Fibroblast of peridontal ligament (primary cell): ENCODE measurements around the gene FNDC7.
"Not testable (repeated sequence)": the region's sequence is repeated elsewhere in the genome, so short reads cannot be mapped to it uniquely, and the experiment has no call there.

Experiments used
- DNase-seq: peaks from one replicate; pipeline ENCODE4 v3.0.0-alpha.2; 2010; ENCODE audit errors: extremely low read depth

The FNDC7 gene

GRCh38 chr1:108699375-108700332 lies 13.1 kb upstream of the FNDC7 start:
- DNase-seq = no peak

DNA sequence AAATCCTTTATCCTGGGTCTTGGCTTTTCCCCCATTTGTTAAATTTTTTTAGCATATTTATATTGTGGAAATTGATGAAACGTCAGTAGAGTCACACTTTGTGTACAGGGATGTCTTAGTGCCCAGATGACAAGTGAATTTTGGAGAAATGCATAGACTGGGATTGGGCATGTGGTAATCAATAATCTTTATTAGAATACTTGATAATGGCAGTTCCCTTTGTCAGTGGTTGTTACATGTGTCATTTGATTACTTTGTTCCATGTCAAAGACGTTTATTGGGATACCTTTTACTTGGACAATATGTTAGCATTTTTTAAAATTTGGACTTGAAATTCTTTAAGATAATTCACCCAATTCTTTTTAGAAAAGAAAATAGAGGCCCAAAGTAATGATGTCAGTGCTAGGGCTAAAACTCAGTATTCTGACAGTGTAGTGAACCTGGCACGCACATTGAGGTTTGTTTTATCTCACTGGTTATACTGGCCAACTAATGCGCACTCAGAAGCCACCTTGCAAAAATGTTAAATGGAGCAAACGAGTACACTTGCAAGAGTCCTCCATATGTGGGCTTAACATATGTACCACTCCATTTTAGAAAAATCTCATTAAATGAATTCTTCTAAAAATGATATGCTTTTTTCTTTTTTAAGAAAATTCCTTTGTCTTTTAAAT lies 11.4 kb upstream of the FNDC7 start:
- DNase-seq = no peak

GRCh38 chr1:108702109-108702508 lies 10.6 kb upstream of the FNDC7 start:
- not testable (repeated sequence) for DNase-seq

DNA sequence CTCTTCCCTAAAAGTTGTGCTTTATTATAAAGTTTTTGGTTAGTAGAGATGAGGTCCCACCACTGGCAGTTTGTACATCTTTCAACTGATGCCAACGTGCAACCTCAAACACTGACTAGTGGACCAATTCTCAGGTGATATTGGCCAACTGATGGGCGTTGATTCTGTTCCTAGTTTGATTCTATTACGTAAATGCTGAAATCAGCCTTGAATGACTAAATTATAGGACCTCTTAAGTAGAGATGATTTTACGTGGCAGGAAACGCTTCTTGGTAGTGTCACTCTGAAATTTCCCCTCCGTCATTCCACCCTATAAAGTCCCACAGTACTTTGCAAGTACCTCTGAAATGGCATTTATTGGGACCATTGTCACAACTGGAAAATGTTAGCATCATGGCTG lies 8.8 kb upstream of the FNDC7 start:
- peak; percentile 29 for DNase-seq

DNA sequence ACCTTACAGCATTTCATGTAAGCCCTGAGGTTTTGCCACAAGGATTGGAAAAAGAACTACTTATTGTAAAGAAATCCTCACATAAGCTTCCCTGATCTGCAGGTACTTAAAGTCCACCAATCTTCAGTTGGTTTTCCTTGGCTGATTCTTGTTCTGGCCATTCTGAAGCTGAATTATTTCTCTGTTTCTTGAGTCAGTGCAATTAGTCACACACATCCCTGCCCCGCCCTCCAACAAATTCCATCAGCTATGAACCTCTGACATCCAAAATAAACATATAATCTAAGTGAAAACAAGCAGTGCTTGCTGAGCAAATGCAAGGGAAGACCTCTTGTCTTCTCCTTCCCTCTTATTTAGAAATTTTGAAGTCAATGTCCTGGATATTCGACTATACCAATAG lies 8.2 kb upstream of the FNDC7 start:
- DNase-seq = peak; percentile 83

GRCh38 chr1:108706643-108707042 lies 6.1 kb upstream of the FNDC7 start:
- DNase-seq = no peak

- DNase-seq = peak; percentile 67
Measured at GRCh38 chr1:108708691-108709660, 3.7 kb upstream of the FNDC7 start.

- no peak for DNase-seq
Measured at GRCh38 chr1:108715932-108716331, 3.2 kb downstream of the FNDC7 start.

- DNase-seq = no peak
Measured at GRCh38 chr1:108716437-108717230, 3.9 kb downstream of the FNDC7 start.

- no peak for DNase-seq
Measured at GRCh38 chr1:108717774-108718316, 5.1 kb downstream of the FNDC7 start.

GRCh38 chr1:108718927-108719655 lies 6.4 kb downstream of the FNDC7 start:
- no peak for DNase-seq

GRCh38 chr1:108719656-108720435 lies 7.1 kb downstream of the FNDC7 start:
- DNase-seq = peak; percentile 79

DNA sequence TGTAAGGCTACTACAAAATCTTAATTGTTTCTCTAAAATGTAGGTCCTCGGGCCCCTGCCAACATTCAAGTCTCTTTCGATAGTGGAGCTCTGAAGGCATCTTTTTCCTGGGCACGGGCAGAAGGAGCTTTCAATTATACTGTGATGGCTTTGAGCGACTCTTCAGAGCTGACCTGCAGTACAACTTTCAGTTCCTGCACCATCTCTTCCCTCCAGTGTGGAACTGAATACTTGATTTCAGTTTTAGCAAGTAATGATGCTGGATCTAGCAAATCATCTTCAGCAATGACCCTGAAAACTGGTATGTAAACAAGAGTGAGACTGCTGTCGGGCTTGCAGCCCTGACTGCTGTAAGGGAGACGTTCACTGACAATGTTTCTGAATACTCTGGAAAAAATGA lies 9.6 kb downstream of the FNDC7 start:
- peak; percentile 80 for DNase-seq

GRCh38 chr1:108725906-108726305 lies 13.2 kb downstream of the FNDC7 start:
- DNase-seq = no peak

- DNase-seq = no peak
Measured at GRCh38 chr1:108728327-108728923, 15.7 kb downstream of the FNDC7 start.

- DNase-seq = no peak
Measured at GRCh38 chr1:108729481-108729880, 16.8 kb downstream of the FNDC7 start.

GRCh38 chr1:108732398-108732797 lies 19.7 kb downstream of the FNDC7 start:
- no peak for DNase-seq

- no peak for DNase-seq
Measured at GRCh38 chr1:108734171-108734865, 21.6 kb downstream of the FNDC7 start.
